Cardiac atrium fibroblast (primary cell): ENCODE measurements around the gene CWF19L1. TPM values are rescaled to one million over a fixed set of nuclear protein-coding genes. Genes with fewer than 3 reads are reported as not detected.

Experiments
- total RNA-seq: library from RNA; depleted of rRNA; stranded (reverse); fragments of >200 nt; gene quantifications from 2 replicates; pipeline ENCODE4 v1.2.3, GENCODE V29; 2015

The CWF19L1 gene
- 15.9 and 21.3 TPM in 2 replicates for total RNA-seq

GRCh38 chr10:100267239-100268104 lies at the start of gene CWF19L1:
CWF19L1 (minus strand) TSS chr10:100267638; CDS start chr10:100267593, 45 bp downstream.

GRCh38 chr10:100286051-100287033 lies 18.9 kb upstream of the CWF19L1 start, which contains the start of gene BLOC1S2:
BLOC1S2 (minus strand) TSS chr10:100286680; CDS start chr10:100286659, 21 bp downstream.

GRCh38 chr10:100185364-100186252 lies 81.8 kb downstream of the CWF19L1 start, which contains the start of gene ERLIN1:
ERLIN1 (minus strand) TSS chr10:100186029; CDS start chr10:100185626, 403 bp downstream.

Other genes with a start within 250 kb of the CWF19L1 start
- not detected in 2 replicates for gene CPN1, start 185.8 kb downstream of the CWF19L1 start, total RNA-seq
- gene ERLIN1, start 81.6 kb downstream of the CWF19L1 start, total RNA-seq = 35.2 and 36.1 TPM in 2 replicates
- 13.4 and 17.7 TPM in 2 replicates for gene CHUK, start 38.0 kb downstream of the CWF19L1 start, total RNA-seq
- gene BLOC1S2, start 19.0 kb upstream of the CWF19L1 start, total RNA-seq = 21.2 and 25.5 TPM in 2 replicates
- not detected in 2 replicates for gene PKD2L1, start 62.6 kb upstream of the CWF19L1 start, total RNA-seq
- 143 and 452 TPM in 2 replicates for gene SCD, start 79.6 kb upstream of the CWF19L1 start, total RNA-seq
- not detected in 2 replicates for gene WNT8B, start 195.4 kb upstream of the CWF19L1 start, total RNA-seq